GM18502 (cell line): ENCODE data around the gene MYO18B.
A peak's percentile ranks its signal among the peaks of the same experiment; 100 is the strongest.

Source experiments
- ATAC-seq: cut with Tn5 transposase; IDR thresholded peaks from one replicate; pipeline ENCODE4 v1.9.1; 2021; ENCODE audit warnings: mild to moderate bottlenecking; ENCODE audit not compliant: unreplicated experiment, poor library complexity

The MYO18B gene

DNA sequence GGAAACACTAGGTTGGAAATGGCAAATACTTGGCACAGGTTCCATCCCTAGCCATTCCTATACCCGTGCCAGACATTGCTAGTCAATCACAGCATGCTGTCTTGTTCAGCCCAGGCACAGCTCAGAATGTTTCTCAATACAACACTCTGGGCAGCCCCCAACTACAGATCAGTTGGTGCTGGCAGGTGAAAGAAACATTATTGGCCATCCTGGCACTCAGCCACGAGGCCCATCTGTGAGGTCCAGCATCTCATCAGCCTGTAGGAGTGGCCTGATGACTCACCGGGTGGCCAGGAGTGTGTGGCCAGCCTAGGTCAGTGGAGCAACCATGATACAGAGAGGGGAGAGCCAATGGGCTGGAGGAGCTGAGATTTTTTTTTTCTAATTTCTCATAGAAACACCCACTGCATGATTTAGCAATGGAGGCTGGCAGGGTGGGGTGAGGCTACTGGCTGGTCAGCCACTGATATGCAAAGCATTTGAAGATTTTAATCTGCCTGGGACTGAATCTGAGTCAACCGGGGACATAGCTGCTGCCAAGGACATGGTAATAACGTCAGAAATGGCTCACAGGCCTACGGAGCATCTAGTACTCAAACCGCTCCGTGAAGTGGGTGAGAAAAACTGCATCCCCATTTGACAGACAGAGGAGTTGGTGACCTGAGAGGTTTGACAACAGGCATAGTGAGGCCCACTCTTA, 5.4 kb downstream of the MYO18B start:
- ATAC-seq = no peak

DNA sequence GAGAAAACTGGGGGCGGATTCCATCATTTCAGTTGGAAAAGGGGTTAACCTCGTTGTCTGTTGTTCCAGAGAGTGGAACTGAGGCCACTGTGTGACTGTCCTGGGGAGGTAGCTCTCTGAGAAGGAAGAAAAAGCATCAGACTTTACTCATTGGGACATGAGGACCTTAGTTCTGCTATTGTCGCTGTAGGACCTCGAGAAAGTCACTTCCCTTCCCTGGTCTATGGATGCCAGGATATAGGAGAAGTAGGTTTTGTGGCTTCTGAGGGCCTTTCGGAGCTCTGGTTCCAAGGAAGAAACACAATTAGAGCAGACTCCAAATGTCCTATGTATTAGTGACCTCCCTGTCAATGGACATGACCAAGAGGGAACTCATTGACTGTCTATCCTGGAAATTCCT, 6.2 kb downstream of the MYO18B start:
- ATAC-seq = no peak

DNA sequence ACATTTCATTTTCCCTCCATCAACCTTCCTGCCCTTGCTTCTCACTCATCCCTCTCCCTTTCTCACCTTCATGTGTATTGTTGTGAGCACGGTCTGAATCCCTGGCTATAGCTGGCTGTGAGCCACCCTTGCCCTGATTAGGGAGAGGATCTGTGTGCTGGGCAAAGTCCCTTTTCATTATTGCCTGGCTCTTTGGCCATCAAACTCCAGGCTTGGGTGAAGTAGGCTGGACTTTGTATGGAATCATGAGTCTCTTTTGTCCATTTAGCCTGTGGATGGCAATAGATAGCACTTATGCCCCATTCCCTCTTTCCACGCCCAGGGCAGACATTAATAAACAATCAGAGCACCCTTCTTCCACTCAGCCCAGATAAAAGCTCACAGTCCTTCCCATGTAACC, 6.7 kb downstream of the MYO18B start:
- ATAC-seq = no peak

DNA sequence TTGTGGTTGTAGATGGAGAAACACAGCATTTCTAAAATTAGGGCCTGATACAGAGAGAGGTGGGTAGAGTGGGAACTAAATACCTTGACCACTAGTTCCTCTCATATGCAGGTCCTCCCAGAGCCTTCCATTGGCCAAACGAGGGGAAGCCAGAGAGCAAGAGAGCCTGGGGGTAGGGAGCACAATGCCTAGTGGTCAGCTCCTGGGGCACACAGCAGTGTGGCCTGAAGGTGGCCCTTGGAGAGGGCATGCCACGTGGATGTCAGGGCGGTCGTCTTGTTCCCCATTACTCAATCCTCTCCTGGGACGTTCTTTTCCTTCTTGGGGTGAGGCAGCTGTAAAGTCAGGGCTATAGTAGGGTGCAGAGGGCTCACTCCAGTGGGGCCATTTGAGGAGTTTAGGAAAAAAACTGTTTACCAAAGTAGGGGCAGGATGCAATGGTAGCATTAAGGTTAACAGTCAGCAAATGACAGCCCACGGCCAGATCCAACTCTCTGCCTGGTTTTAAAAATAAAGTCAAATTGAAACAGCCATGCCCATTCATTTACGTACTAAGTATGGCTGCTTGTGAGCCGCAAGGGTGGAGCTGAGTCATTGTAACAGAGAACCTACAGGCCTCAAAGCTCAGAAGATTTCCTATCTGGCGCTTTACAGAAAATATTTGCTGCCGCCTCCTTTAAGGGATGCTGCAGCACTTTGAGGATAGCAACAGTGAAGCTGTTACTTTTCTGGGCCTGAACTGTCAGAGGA, 7.6 kb downstream of the MYO18B start:
- ATAC-seq = peak; percentile 60

DNA sequence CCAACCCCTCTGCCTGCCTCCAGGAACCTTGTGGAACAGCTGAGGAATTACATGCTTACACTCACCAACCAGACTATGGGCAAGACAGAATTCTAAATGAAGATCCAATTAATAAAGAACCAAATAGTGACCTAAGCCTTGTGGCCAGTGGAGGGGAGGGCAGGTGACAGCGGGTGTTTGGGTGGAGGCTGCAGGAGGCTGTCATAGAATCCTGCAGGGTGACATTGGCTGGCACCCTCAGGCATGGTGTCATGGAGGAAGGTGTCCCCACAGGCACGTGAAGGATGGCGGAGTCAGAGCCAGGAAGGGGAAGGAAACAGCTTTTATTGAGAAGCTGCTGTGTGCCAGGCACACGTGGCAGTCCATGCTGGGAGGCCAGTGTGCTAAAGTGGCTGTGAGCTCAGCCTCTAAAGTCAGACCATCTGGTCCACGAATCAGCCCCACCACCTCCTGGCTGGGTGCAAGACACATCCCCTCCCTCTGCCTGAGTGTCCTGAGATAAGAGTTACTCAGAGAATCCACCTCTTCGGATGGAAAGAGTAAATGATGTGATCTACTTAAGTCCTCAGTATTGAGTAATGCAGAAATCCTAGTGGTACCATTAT, 8.7 kb downstream of the MYO18B start:
- no peak for ATAC-seq

DNA sequence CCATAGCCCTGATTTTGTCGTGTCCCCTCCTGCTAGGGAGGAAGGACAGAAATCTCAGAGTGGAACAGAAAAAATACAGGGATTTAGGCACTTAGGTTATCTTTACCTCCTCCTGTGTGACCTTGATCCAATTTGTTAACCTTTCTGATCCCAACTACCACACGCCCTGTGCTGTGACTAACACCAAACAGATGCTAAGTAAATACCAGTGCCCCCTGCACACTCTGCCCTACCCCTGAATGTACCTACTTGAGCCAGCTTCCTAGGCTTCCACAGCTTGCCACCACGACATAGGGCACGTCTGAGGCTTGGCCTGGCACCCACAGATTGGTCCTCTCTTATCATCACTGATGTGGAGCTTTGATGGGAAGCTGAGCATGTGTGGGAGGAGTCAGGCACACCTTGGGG, 9.2 kb downstream of the MYO18B start:
- ATAC-seq = no peak

DNA sequence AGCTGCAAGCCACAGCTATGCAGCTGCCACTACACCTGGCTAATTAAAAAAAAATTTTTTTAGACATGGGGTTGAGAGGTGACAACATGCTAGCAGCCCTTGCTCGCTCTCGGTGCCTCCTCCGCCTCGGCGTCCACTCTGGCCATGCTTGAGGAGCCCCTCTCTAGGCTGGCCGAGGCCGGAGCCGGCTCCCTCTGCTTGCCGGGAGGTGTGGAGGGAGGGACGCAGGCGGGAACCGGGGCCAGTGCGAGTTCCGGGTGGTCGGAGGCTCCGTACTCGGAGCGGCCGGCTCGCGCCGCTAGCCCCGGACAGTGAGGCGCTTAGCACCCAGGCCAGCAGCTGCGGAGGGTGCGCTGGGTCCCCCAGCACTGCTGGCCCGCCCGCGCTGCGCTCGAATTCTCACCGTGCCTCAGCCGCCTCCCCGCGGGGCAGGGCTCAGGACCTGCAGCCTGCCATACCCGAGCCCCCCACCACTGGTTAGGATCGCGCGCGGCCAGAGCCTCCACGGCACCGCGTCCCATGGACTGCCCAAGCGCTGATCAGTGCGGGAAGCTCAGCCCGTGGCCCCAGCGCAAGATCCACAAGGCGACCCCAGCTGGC, 10.7 kb downstream of the MYO18B start:
- no peak for ATAC-seq

DNA sequence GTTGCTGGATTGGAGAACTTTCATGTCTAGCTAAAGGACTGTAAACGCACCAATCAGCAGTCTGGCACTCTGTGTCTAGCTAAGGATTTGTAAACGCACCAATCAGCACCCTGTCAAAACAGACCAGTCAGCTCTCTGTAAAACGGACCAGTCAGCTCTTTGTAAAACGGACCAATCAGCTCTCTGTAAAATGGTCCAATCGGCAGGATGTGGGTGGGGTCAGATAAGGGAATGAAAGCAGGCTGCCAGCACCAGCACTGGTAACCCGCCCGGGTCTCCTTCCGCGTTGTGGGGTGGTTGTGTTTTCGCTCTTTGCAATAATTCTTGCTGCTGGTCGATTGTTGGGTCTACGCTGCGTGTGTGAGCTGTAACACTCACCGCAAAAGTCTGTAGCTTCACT, 11.3 kb downstream of the MYO18B start:
- ATAC-seq = no peak

DNA sequence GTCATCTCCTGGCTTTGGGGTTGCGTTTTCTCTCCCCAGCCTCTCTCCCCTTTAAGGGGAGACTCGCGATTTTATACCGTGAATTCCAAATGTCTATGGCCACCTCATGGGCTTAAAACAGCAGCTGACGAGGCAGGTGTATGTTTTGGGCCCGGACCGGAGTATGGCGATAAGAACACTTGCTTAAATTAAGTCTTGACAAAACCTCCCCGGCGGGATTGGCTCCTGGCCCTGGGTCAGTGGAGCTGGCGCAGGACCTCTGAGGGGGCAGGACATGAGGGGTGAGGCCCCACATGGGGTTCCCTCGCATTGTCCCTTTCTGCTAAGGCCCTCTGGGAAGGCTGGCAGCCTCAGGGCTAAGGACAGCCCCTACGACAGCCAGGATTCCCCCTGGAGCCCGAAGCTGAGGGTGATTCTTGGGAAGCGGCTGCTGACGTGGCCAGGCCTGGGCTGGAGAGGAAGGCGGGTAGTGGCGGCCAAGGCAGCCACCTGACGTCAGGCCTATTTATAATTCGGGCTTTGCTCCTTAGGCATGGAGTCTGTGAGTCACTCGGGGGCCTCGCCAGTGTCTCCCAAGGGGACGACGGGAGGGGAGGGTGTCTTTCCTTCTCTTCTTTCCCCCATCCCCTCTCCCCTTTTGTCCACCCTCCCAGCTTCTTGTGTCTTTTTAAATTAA, 12.7 kb downstream of the MYO18B start:
- ATAC-seq = no peak

DNA sequence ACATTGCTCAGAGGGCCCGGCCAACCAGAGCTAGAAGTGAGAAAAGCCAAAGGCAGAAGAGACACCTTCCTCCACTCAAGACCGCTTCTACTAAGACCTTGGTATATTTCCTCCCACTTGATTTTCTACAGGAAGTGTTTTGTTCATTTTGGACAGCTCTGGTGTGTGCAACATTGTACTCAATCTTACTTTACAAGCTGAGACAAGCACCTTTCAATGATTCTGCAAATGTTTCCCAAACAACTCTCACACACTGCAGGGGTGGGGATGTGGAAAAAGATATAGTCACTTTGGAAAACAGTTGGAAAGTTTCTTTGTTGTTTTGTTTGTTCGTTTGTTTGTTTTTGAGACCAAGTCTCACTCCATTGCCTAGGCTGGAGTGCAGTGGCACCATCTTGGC, 15.7 kb downstream of the MYO18B start:
- no peak for ATAC-seq

DNA sequence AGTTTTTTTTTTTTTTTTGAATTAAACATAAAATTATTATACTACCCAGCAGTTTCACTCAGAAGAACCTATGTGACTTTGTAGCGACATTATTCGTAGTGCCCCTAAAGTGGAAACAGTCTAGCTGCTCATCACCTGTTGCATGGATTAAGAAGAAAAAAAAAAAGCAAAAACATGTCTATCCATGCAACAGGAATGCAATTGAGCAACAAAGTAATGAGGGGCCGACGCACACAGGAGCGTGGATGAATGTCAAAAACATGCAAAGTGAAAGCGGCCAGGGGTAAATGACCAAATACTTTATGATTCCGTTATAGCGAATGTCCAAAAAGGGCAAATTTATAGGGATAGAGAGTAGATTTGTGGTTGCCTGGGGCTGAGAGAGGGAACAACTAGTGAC, 16.3 kb downstream of the MYO18B start:
- ATAC-seq = no peak

DNA sequence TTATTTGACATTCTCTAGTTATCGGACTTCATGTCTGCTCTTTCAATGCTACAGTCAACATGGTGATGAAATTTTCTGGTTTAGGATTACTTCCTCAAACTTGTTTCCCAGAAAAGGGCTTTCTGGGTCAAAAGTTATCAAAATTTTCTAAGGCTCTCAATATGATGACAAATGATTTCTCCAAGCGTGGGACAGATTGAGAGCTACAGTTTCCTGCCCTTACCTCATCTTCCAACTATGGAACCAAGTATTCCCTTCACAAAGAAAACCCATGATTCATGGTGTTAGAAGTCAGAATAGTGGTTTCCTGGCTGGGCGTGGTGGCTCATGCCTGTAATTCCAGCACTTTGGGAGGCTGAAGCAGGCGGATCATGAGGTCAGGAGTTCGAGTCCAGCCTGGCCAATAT, 17.8 kb downstream of the MYO18B start:
- ATAC-seq = no peak

DNA sequence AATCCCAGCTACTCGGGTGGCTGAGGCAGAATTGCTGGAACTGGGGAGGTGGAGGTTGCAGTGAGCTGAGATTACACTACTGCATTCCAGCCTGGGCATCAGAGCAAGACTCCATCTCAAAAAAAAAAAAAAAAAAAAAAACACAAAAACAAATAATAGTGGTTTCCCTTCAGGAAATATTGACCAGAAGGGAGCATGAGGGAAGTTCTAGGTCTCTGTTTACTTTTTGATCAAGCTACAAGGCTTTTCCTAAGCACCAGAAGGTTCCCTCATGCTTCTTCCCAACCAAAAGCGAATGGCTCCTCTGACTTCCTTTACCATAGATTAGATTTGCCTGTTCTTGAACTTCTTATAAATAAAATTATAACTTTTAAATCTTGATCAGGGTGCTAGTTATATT, 18.3 kb downstream of the MYO18B start:
- no peak for ATAC-seq

DNA sequence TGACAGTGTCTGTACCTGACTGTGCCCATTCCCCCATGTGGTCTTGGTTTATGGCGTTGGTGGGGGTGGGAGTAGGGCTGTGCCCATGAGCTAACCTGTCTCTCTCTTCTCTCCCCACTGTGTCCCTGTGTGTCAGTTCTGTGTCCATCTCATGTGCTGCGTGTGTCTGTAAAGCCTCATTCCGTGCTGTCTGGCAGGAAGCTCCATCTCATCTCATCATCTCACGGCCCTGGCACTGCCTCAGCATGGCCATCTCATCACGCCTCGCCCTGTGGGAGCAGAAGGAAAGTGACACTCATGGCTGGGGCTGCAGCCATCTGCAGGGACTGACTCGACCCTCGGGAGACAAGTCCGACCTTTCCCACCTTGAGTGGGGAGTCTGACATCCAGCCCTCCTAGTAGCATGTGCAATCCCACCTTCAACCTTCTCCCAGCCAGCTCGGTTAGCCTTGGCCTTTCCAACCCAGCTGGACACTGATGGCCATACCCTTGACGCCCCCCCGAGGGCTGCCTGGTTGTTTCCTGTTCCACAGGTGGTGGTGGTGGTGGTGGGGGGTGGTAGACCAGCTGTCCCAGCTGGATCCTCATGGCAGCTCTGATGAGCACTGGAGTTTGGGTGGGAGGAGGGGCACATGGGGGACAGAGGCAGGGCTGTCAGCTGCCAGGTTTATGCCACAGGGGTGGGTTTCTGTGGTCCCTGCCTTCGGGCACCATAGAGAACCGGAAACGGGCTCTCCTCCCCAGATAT, 19.0 kb downstream of the MYO18B start:
- no peak for ATAC-seq

DNA sequence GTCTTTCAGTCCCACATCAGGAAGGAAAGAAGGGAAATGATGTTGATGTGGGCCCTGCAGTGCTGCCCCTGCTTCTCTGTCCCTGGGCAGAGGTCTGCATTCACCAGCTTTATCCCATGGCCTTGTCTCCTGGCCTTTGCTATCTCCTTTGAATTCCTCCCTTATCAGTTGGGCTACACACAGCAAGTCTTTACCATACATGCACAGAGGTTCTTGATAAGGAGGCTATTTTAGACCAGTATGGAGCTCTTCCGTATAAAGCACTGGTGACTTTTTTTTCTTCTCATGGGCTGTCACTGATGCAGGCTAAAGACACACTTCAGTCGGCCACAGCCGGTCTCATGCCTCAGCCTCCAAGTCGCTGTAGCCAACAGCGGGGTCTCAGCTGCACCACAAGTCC, 20.2 kb downstream of the MYO18B start:
- ATAC-seq = no peak

DNA sequence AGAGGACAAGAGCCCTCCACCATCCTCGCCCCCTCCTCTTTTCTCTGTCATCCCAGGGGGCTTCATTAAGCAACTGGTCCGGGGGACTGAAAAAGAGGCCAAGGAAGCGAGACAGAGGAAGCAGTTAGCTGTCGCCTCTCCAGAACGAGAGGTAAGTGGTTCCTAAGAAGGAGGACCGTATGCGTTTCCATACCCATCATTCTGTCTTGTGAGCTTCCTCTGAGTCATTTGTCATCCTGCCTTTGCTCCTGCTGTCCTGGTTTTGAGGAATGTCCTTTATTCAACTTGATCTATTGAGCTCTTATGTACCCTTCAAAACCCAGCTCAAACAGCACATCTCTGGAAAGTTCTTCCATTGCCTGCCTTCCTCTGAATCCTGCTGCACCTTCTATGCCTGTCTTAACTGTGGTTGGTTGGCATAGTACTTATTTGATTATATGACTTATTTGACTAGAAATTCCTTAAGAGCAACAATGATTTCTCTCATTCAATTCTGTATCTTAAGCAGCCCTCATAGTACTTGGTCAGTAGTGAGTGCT, 21.3 kb downstream of the MYO18B start:
- no peak for ATAC-seq

DNA sequence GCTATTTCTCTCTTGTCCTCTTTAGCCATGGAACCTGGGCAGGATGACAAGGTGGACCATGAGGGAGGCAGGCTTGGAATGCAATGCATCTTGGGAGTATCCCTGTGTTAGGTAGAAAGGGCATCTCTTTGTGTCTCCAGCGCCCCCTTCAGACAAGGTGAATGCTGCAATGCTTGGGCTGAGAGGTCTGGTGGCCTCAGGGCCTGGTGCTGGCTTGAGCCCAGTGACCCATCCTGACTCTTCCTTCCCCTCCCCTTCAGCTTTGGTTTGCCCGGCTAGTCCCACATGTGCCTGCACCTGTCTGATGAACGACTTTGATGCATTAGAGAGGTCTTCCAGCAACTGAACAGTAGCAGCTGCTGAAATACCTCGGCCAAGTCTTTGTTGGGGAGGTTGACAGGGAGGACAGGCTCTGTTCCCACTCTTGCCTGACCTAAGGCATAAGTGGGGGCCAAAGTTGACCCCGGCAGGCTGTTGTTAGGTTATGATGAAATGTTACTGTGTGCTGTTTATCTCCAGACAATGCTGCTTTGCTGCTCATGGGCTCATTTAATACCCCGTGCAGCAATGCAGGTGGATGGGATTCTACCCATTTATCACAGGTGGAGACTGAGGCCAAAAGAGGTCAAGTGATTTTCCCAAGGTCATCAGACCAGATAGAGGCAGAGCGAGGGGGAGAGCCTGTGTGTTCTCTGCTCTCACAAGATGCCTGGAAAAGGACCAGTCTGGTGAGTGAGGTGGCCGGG, 22.5 kb downstream of the MYO18B start:
- no peak for ATAC-seq

DNA sequence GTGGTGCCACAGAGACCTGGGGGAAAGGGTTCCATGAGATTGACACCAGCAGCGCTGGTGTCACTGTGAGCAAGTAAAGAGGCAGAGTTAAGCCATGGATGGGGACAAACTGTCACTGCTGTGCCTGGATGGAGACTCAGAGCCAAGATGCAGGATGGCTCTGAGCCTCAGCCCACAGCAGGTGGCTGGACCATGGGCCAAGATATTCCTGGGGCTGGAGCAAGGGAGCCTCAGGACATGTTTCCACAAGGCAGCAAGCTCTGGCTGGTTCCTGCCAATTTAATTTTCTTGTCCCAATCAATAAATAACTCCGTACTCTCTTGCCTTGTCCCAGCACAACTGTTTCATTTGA, 23.0 kb downstream of the MYO18B start:
- ATAC-seq = no peak

DNA sequence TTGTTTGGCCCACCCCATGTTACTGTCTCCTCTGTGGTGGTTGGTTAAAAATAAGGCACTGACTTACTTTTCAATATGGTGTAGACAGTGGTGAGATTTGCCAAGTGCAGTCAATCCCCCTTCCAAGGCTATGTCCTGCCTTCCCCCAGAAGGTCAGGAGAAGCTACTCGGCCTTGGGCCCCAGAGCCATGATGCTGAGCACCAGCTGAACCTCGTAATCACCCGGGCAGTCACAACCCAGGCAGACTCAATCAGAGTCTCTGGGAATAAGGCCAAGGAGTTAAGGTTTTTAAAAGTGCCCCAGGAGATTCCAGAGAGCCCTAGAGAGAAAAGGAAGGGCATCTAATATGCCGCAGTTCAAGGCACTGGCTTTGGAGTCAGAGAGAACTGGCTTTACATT, 23.8 kb downstream of the MYO18B start:
- no peak for ATAC-seq
